GM23338 (cell line): ENCODE measurements around the gene ROCK2.

Source experiments
- CREB1 ChIP-seq: fragments of 250-450 bp; sonication (Bioruptor Pico); IDR thresholded peaks from 2 replicates; pipeline ENCODE4 v1.5.0; 2020; ENCODE audit warnings: low read depth, mild to moderate bottlenecking, moderate library complexity
- CTCF ChIP-seq, 2 experiments: fragments of 200-600 bp in 1 of 2; sonication (generic) in 1 of 2; conservative IDR thresholded peaks; 2 replicates each; pipeline versions ENCODE4 v1.5.1 to v1.6.1; 2016 to 2017; ENCODE audit warnings: antibody characterized with exemption in 2 of 2, low read depth in 2 of 2, mild to moderate bottlenecking in 2 of 2, moderate library complexity in 1 of 2
- ETS1 ChIP-seq: IDR thresholded peaks from 2 replicates; pipeline ENCODE4 v1.6.1; 2016; ENCODE audit warnings: antibody characterized with exemption
- EZH2 ChIP-seq: fragments of 200-600 bp; sonication (generic); IDR thresholded peaks from one replicate; pipeline ENCODE4 v1.8.0; 2017; ENCODE audit warnings: antibody characterized with exemption, mild to moderate bottlenecking, low read depth; ENCODE audit not compliant: unreplicated experiment
- EZH2phosphoT487 ChIP-seq: fragments of 200-600 bp; sonication (generic); IDR thresholded peaks from one replicate; pipeline ENCODE4 v1.8.1; 2018; ENCODE audit warnings: antibody characterized with exemption; ENCODE audit not compliant: unreplicated experiment
- JUNB ChIP-seq: IDR thresholded peaks from one replicate; pipeline ENCODE4 v1.6.1; 2016; ENCODE audit warnings: antibody characterized with exemption; ENCODE audit not compliant: unreplicated experiment
- NANOG ChIP-seq: IDR thresholded peaks from 2 replicates; pipeline ENCODE4 v1.6.1; 2016; ENCODE audit warnings: antibody characterized with exemption, borderline replicate concordance
- POLR2AphosphoS5 ChIP-seq: IDR thresholded peaks from 2 replicates; pipeline ENCODE4 v1.6.1; 2016; ENCODE audit warnings: antibody characterized with exemption, low read depth
- REST ChIP-seq: IDR thresholded peaks from one replicate; pipeline ENCODE4 v1.6.1; 2018; ENCODE audit warnings: antibody characterized with exemption; ENCODE audit not compliant: unreplicated experiment
- STAT1 ChIP-seq: IDR thresholded peaks from one replicate; pipeline ENCODE4 v1.6.1; 2016; ENCODE audit warnings: antibody characterized with exemption; ENCODE audit not compliant: unreplicated experiment
- ZNF331 ChIP-seq: fragments of 250-450 bp; sonication (Bioruptor Pico); IDR thresholded peaks from 2 replicates; pipeline ENCODE4 v1.5.0; 2020; ENCODE audit warnings: low read depth, mild to moderate bottlenecking, moderate library complexity
- ZNF462 ChIP-seq: fragments of 250-450 bp; sonication (Bioruptor Pico); IDR thresholded peaks from 2 replicates; pipeline ENCODE4 v1.5.0; 2020; ENCODE audit warnings: mild to moderate bottlenecking, moderate library complexity

- TF ChIP-seq CTCF (conservative IDR thresholded peaks at IDR 0.05; ENCODE audit: low read depth in 2 of 2) (no peak), EZH2phosphoT487 (no peak), POLR2AphosphoS5 (no peak), EZH2 (no peak), CREB1 (CRISPR knock-in tag) (no peak), REST (no peak), ETS1 (no peak), JUNB (no peak), NANOG (no peak), STAT1 (no peak), ZNF462 (CRISPR knock-in tag) (no peak), ZNF331 (CRISPR knock-in tag) (no peak)
Observed at GRCh38 chr2:11364565-11364887, 20.1 kb upstream of the ROCK2 start.
